GM21619 (cell line): ENCODE results near the gene RPS18.
A peak's percentile ranks its signal among the peaks of the same experiment; 100 is the strongest.

ENCODE experiments used
- ATAC-seq: cut with Tn5 transposase; IDR thresholded peaks from one replicate; pipeline ENCODE4 v1.9.1; 2021; ENCODE audit not compliant: unreplicated experiment

The RPS18 gene

DNA sequence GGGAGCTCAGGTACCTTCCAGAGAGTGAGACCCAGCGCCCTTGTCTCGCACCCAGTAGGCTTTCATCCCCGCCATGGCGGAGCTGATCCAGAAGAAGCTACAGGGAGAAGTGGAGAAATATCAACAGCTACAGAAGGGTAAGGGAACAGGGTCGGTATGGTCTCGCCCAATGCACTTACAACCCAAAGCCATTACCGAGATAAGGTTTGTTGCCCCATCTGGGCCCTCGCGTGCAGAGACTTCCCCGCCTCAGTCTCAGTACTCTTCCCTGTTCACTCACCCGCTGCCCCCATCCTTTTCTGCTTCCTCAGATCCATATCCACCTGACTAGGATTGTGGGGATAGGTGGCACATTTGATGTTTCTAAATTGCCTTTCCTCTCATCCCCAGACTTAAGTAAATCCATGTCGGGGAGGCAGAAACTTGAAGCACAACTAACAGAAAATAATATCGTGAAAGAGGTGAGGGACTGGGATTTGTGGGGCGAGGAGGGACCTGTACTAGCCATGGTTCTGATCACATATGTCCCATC is 18.0 kb downstream of the RPS18 start:
- no peak for ATAC-seq

DNA sequence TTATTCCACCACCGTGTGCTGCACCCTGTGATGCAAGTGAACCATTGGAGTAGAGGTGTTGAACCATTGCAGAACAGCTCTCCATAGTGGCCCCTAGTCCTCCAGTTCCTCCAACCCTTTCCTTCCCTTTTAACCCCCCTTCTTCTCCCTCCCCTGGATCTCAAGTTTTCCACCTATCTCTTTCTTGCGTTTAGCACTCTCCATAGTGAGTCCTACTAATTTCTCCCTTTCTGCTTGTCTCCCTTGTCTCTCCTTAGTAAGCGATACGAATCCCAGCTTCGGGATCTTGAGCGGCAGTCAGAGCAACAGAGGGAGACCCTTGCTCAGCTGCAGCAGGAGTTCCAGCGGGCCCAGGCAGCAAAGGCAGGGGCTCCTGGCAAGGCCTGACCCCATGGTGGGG is 18.6 kb downstream of the RPS18 start:
- ATAC-seq, result no peak

DNA sequence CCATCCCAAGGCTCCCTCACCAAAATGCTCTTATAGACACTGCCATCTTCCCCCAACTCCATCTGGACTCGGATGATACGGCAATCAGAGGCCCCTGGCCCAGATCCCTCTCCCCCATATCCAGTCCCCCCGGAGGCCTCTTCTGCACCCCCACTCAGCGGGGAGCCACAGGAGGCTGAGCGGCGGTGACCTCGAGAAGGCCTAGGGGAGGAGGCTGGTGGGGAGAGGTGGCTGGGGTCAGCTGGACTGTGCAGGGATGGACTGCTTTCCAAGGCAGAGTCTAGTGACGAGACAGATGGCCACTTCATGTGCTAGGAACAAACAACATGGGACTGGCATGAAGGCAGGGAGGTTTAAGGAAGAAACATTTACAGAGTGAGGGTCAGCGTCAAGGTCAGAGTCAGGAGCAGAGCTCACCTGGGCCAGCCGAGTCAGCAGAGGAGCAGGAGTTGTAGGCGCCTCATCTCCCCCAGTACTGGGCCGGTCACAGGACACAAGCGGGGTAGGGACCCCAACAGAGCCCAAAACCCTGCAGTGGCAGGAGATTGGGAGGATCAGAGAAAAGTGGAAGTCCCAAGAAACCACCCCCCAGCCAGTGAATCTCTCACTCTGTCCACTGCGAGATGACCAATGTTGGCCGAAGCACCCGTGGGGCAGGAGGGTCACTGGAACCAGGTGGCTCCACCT is 21.3 kb downstream of the RPS18 start:
- no peak for ATAC-seq

DNA sequence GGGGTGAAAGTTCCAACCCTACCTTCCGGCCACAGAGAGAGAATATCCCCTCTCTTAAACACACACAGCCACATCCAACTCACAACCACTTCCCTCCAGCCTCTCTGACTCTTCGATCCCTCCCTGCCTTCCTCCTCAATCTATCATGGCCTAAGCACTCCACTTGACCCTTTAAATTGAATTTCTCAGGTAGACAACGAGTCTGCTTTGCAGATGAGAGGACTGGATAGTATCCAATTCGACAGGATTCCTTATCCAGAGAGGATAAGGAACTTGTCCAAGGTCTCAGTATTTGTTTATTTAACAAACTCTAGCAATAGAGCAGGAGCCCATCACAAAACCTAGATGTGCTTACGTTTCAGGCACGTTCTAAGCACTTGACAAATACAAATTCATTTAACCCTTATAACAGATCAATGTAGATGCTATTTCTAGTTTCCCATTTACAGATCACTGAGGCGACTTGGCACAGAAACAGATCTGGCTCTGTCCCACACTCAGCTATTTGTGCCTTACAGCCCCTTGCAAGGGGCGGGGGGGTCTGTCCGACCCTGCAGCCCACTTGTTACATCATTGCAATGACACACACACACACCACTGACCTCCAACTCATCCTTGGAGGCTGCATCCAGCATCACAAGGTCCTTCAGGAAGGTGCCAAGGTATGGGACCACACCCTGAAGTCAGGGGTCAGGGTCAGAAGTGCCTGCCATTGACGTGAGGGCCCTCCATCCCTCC is 22.4 kb downstream of the RPS18 start:
- ATAC-seq, result no peak

DNA sequence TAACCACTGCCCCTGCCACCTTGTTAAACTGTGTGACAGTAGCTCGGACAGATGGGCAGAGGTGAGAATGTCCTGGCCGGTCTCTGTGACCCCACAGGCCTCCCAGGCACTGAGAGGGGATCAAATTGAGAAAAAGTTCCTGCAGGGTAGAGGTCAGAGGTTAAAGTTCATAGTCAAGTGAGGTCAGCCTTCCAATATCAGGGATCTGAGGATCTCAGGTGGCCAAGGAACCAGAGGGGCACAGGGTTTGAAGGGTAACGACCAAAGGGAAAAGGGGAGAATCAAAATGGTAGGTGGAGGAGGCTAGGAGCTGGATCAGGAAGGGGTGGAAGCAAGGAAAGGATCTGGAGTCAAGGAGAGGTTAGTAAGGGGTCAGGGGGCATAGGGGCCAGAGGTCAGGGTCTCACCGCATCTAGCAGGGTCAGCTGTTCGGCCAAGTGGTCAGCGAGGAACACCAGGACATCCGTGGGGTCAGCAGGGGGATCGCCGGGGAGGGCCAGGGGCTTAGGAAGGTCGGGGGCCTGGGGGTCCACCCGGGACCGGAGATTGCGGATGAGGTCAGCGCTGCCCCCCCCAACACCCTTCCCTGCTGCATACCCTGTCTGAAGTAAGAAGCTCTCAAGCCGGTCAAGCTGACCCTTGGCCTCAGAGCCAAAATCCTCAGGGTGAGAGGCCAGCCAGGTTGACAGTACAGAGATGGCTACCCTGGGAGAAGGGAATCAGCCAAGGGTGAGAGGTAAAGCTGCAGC is 23.9 kb downstream of the RPS18 start:
- no peak for ATAC-seq

DNA sequence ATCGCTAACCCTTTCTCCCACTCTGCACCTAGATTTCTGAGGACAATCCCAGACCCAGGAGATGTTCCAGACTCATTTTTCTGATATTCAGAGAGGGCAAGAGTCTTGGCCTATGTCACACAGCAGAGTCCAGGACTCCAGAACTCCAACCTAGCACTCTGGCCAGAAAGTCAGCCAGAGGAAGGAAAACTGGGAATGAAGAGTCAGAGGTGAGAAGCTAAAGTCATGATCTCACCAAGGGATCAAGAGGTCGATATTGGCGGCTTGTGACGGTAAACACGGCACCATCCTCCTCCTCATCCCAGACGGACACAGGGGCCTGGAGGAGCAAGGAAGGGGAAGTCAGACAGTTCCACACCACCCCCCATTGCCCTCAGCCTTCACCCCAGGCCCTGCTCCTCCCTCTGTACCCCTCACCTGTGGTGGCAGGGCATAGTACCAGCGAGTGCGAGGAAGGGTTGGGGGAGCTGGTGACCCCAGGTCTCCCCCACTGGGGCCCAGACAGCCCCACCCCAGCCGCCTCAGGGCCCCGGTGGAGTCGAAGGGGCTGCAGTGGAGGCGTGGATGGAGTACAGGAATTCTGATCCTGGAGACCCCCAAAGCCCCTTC is 25.0 kb downstream of the RPS18 start:
- ATAC-seq, result no peak

DNA sequence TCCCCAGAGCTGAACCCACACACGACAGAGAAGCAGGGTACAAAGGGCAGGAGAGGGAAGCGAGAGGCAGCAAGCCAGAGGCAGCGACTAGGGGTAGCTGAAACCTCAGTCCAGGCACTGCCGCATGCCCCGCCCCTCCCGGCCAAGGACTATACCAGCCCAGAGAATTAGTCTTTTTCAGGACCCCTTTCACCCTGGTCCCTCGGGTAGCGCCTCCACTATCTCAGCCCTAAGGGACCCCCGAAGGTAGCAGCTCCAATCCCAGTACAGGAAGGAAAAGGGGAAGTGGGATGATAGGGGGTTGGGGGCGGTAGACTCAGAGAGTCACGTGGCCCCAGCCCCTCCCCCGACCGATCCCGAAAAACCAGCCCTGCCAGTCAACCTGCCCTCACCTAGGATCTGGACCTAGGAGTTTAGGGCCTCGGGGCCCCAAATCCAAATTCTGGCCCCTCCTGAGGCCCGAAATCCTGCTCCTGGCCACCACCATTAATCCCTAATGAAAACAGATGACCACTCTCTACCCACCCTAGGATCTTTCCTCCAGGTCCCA is 25.6 kb downstream of the RPS18 start:
- ATAC-seq, result no peak

DNA sequence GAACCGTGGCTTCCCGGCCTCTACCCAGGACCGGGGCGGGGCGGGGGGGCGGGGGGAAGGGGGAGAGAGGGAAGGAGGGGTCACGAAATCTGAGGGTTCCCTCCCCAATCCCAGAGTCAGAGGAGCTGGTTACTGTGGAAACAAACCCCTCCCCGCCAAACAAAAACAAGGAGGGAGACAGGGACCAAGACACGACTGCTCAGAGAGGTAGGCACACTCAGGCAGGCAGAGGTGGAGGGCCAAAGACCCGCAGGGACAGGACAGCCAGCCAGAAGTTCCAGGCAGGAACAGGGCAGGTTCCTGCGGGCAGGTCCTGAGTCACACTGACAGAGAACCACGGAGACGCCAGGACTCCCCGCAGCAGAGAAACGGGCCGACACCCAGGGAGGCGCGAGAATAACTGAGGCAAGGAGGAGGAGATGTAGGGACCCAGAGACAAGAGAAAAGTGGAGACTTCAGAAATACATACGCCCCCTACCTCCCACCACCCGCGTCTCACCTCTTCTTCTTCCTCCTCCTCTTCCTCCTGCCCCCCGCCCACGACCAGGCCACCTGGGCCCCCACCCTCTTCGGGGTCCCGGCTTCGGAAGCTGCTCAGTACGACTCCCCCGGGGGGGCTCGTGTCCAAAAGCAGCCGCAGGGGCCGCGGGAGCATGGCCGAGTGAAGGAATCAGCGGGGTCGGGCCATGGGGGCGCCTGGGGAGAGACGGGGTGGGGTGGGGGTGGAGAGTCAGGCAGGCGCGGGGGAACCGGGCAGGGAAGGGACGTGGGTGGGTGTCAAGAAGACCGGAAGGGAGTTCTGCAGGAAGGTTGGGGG is 26.3 kb downstream of the RPS18 start:
- no peak for ATAC-seq

DNA sequence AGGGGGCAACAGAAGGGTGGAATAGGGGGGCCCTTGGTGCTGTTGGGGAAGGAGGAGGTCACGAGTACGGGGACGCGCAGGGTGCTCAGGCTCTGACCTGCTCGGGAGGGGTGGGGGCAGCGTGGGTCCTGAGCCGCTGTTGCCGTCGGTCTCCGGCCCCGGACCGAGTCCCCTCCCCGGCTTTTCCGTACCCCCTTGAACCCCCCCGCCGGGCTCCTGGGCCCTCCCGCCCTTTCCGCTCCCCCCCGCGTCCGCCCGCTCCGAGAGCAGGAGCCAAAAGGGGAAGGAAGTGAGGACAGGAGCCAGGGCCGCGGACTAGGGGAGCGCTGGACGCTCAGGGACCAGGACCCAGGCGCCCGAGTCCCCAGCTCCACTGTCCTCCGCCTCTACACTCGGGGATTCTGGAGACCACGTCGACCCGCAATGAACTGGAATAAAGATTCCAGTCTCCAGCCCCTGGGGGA is 26.9 kb downstream of the RPS18 start, which contains the start of gene RGL2:
TSS of gene RGL2 (minus strand) at position 170 of the 464 bp plus-strand sequence. CDS start 332 bp downstream, outside the sequence.
- ATAC-seq, result peak; percentile 34

DNA sequence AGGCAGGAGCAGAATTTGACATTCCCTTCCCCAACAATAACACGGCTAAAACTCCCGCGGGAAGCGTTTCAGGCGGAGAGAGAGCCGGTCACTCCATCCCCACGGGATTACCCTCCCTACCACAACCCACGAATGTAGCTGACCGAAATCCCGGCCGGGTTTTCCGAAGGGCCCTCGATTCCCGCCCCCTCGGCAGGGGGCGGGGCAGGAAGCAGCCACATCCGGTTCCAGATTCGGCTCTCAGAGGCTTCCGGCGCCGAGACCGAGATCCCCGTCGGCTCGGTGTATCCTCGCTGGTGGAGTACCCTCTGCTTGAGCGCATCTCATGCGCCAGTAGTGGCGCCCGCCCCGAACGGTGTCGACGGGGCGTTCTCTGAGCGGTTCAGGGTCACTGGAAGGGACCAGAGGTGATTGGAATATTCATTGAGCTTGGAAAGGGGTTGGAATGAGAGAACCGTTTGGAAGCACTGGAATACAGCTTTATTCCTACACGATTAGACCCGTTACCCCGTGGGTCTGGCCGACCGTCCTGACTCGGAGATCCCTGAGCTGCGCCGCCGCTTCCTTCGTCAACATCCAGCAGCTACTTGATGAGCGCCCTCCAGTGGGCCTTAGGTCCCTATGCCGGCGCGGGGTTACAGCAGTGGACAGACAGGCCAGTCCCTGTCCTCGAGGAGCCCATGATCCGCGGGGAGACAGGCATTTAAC is 27.5 kb downstream of the RPS18 start:
- peak; percentile 62 for ATAC-seq

DNA sequence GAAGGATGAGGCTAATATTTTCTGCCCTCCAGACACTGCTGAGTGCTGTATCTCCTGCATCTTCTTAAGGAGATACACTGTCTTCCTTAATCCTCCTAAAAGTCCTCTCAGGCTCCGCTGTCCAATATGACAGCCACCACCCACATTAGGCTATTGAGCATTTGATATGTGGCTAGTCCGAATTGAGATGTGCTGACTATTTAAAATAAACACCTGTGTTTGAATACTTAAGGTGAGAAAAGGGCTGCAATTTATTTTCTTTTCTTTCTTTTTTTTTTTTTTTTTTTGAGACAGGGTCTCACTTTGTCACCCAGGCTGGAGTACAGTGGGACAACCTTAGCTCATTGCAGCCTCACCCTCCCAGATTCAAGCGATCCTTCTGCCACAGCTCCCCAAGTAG is 30.0 kb downstream of the RPS18 start:
- no peak for ATAC-seq

DNA sequence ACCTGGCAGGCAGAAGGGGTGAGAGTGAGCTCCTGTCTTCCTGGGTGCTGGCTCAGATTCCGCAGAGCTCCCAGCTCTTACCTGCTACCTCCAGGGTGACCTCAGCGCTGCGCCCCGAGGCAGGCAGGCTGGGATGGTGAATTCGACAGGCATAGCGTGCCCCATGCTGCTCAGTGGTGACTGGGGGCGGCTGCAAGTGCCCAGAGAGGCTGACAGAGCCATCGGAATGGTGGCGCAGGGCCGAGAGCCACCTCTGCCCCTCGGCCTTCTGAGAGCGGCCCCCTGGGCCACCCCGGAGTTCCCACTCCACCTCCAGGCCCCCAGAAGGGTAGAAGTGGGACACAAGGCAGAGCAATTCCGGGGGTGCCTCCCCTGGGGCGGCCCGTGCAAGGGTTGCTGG is 32.3 kb downstream of the RPS18 start:
- ATAC-seq, result no peak

DNA sequence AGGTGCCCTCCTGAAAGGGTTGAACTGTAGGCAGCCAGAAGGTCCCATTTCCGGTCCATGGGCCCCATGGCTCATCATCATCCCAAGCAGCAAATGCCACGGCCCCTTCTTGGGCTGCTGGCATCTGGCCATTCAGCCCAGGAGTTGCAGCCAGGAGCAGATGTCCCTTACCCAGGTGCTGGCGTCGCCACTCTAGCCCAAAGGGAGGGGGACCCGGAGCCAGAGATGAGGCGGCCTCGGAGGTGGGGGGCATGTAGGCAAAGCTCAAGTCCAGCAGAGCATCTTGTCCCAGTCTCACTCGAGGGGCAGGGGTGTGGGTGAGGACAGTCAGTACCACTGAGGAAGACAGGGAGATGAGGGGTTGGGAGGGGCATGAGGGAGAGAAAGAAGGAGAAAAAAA is 33.2 kb downstream of the RPS18 start:
- ATAC-seq, result no peak

DNA sequence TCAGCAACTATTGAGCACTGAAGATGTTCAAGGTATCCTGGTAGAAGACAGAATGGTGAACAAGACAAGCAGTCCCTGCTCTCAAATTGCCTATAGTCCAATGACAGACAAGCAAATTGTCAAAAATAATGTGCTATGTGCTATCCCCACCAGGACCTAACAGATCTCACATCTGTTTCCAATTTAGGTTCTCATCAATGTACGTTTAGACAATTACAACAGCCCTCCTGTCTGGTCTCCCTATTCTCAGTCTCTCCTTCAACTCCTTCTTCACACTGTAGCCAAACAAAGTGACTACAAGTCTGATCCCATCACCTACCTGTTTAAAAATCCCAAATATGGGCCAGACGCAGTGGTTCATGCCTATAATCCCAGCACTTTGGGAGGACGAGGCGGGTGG is 34.5 kb downstream of the RPS18 start:
- no peak for ATAC-seq

DNA sequence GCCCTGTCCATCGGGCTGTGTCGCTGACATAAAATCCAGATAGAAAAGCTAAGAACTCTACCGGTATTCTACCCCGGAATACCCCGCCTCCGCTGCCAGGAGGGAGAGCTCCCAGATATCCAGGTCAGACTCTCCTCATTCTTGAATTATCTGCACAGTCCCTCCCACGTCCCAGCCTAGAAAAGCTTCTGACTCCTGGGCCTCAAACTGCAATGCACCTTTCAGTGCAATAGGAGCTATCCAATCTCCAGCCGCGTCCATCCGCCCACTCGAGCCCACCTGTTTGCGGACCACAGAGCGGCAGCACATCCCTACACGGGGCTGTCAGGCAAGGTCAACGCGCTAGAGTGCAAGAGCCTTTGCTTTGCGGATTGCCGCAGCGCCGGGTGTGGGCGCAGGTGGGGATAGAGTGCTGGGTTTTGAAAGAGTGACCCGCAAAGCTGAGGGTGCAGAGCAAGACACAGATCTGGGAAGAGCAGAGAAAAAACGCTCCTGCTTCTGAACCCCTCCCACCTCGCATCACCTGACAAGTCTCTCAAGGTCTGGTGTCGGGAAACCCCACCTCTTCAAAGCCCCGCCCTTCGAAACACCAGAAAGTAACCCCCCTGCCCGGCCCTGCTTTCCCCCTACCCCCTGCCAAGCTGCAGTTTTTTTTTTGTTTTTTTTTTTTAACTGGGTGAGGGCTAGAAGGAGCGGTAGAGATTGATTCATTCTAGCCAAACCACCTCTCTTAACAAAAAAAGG is 40.7 kb downstream of the RPS18 start:
- peak; percentile 29 for ATAC-seq

DNA sequence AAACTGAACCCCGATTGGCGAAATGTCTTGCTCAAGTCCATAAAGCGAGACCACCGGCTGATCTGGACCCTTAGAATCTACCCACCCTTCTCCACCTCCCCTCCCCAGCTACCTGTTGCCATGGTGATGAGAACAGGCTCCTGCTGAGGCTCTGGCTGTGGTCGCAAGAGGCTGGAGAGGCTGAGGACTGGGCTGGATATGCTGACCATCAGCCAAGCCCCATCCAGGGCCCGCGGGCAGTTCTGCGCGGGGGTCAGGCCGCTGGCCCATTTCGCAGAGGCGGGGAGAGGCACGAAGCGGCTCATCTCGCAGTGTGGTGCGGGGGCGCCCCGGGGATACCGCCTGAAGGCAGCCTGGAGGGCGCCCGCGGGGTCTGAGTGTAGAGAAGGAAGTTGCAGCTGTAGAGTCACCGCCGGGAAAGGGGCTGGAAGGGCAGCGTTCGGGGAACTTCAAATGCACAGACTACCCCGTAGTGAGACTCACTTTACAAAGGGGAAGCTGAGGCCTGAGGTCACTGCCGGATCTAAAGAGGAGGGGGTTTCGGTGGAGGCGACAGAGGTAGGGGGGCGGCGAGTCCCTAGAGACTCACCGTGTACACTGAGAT is 41.3 kb downstream of the RPS18 start:
- ATAC-seq, result peak; percentile 12

DNA sequence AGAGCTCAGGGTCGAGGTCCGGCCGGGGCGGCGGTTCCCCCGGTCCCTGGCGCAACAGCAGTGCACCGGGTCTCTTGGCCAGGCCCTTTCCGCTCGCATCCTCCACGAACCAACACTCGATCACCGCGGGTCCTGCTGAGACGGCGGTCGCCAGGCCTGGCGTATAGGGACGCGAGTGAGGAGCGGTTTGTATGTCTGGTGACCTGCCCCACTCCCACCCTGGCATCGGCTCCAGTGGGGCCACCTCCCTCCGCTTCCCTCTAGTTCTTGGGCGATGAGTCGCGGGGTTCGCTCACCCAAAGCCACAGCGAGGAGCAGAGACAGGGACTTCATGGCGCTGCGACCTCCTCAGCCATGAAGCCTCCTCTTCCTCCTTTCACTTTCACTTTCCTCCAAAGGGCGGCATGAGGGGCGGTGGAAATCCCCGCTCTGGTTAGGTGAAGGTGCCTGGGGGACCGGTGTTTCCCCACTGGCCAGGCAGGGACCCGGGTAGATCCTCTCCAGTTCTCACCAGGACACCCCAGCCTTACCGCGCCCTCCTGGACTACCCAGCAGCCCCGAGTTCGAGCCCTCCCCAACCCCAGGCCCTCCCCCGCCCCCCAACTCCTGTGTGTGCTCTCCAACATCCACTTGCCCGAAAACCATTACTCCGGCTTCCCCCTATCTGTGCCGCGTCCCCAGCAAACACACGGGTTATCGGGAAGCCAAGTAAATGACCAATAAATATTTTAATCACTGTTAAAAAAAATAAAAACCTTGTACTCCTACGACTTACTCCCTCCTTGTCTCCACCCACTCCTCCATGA is 42.0 kb downstream of the RPS18 start, which contains the start of gene TAPBP:
TSS of gene TAPBP (minus strand) at position 370 of the 806 bp plus-strand sequence. CDS start at position 333, 37 bp downstream.
- peak; percentile 32 for ATAC-seq
